ENCODE measurements around the gene SMLR1. TPM values are rescaled to one million over a fixed set of nuclear protein-coding genes. Genes with fewer than 3 reads are reported as not detected.
A peak's percentile ranks its signal among the peaks of the same experiment; 100 is the strongest.

SMLR1 gene
- polyA plus RNA-seq, 3 donors = 3.1 to 3.7 (median 3.3) TPM

DNA sequence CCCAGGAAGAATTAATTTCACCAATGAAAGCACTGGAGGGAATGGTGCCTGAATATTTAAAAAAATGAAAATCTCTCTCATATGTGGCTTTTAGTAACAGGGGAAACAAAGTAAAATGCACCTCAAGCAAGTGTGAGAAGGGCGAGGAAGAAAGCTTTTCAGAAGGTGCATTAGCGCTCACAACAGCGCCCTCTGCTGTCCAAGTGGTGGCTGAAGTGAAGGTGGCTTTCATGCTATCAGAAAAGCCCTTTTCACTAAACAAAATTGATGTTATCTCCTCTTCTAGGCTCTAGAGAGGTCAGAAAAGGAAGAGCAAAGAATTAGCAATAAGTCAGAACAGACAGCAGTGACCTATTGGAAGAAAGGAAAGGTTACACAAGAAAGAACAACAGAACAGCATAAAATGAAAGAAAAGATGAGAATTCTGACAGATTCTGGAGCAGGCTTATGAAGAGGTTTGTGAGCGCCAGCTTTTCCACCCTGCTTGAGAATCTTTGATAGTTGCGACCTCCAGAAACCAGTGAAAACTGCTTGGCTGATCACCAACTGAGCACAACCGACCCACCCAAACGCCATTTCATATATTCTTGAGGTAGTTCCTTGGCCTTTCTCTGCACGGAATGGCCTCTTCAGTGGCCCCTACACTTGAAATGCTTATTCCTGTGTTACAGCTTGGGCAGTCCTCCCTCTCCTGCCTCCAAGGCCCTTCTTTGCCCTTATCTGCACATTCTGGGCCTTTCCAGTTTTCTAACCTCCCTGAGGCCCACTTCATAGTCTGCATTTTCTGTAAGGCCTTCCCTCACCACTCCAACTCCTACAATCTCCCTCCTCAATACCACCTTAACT lies 45.3 kb downstream of the SMLR1 start:
- DNase-seq (ENCODE audit: extremely low read depth in 1 of 11, low read depth in 9 of 11, low spot score in 4 of 11) = peak in 9 of 11 donors; percentile 25 to 66 (median 44)

GRCh38 chr6:130873746-130874145 lies 46.5 kb downstream of the SMLR1 start:
- no peak for DNase-seq (ENCODE audit: extremely low read depth in 1 of 11, low read depth in 9 of 11, low spot score in 4 of 11)

GRCh38 chr6:130879826-130880225 lies 52.6 kb downstream of the SMLR1 start:
- no peak for DNase-seq (ENCODE audit: extremely low read depth in 1 of 11, low read depth in 9 of 11, low spot score in 4 of 11)

- no peak for DNase-seq (ENCODE audit: extremely low read depth in 1 of 11, low read depth in 9 of 11, low spot score in 4 of 11)
These were observed 55.2 kb downstream of the SMLR1 start for GRCh38 chr6:130882370-130882769.

GRCh38 chr6:130885392-130886192 lies 58.4 kb downstream of the SMLR1 start:
- peak; percentile 54 to 85 (median 73) for DNase-seq (ENCODE audit: extremely low read depth in 1 of 11, low read depth in 9 of 11, low spot score in 4 of 11)

Other genes with a start within 250 kb of the SMLR1 start
- gene EPB41L2, start 235.8 kb downstream of the SMLR1 start, polyA plus RNA-seq (ENCODE audit: insufficient read length in 3 of 3) = 100 to 1,000 TPM; 152 to 166 (median 159) TPM